NB4 (cell line): ENCODE data around the gene GUCY2C.

Experiments used
- CTCF ChIP-seq: IDR thresholded peaks from one replicate; pipeline ENCODE4 v1.5.1; 2012; ENCODE audit warnings: low read depth, low read length
- MAX ChIP-seq: IDR thresholded peaks from 2 replicates; pipeline ENCODE4 v1.6.1; 2011; ENCODE audit warnings: low read depth, low read length

- TF ChIP-seq CTCF (no peak), MAX (no peak)
These were observed 104.7 kb downstream of the GUCY2C start for GRCh38 chr12:14591719-14592118.
